GM04503 (cell line): ENCODE data around the gene TAPT1.

Experiments used
- DNase-seq: peaks from one replicate; pipeline ENCODE4 v3.0.0-alpha.2; 2012; ENCODE audit warnings: low read depth

TAPT1 gene, protein sequence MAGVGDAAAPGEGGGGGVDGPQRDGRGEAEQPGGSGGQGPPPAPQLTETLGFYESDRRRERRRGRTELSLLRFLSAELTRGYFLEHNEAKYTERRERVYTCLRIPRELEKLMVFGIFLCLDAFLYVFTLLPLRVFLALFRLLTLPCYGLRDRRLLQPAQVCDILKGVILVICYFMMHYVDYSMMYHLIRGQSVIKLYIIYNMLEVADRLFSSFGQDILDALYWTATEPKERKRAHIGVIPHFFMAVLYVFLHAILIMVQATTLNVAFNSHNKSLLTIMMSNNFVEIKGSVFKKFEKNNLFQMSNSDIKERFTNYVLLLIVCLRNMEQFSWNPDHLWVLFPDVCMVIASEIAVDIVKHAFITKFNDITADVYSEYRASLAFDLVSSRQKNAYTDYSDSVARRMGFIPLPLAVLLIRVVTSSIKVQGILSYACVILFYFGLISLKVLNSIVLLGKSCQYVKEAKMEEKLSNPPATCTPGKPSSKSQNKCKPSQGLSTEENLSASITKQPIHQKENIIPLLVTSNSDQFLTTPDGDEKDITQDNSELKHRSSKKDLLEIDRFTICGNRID

DNA sequence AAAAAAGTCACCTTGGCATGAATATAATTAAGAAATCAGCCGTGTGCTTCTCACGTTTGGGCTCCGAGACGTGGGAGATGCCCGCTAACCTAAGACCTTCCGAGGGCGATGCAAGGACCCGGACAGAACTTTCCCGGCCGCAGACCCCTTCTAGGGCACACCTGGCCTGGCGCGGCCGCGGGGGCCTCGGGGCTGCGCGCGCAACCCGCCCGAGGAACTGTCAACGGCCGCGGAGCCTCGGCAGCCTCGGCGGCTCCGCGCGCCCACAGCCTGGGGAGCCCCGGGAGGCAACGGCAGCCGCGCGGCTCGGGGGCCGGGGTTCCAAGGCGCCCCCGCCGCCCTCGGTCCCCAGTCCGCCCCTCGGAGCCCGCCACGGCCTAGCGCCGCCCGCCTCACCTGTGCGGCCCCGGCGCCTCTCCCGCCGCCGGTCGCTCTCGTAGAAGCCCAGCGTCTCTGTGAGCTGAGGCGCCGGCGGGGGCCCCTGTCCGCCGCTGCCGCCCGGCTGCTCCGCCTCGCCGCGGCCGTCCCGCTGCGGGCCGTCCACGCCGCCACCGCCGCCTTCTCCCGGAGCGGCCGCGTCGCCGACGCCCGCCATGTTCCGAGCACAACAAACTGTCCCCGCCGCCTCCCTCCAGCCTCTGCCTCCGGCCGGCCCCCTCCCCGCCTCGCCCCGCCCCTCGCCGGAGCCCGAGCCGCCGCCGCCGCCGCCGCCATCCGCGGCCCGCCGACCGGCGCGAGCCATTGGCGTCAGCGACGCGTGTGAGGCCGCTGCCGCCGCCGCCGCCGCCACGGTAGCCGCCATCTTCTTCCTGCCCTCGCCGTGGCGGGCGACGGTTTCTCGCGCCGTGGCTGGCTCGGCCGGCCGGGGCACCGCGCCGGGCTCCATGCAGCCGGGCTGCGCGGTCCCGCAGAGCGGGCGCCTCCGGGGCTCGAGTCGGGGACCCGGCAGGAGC lies at the start of gene TAPT1:
TAPT1 (minus strand) TSS at position 609 of the 953 bp plus-strand sequence; CDS start at position 595, 14 bp downstream.
- DNase-seq, result no peak

DNA sequence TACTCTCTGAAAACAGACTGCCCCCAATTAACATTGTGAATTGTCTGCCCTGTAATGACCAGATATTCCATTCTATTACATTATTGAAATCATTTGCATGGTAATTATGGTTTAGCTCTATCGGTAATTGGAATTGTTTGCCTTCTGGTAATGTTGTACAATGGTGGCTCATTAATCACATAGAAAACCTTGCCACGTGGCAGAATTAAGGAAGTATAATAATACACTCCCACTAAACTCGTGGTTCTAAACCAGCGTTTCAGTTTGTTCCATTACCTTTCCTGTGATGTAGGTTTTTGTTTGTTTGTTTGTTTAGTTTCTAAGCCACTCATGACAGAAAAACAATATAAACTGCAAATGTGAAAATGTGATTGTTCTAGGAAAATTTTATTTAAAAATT lies 45.1 kb upstream of the TAPT1 start:
- DNase-seq, result no peak

DNA sequence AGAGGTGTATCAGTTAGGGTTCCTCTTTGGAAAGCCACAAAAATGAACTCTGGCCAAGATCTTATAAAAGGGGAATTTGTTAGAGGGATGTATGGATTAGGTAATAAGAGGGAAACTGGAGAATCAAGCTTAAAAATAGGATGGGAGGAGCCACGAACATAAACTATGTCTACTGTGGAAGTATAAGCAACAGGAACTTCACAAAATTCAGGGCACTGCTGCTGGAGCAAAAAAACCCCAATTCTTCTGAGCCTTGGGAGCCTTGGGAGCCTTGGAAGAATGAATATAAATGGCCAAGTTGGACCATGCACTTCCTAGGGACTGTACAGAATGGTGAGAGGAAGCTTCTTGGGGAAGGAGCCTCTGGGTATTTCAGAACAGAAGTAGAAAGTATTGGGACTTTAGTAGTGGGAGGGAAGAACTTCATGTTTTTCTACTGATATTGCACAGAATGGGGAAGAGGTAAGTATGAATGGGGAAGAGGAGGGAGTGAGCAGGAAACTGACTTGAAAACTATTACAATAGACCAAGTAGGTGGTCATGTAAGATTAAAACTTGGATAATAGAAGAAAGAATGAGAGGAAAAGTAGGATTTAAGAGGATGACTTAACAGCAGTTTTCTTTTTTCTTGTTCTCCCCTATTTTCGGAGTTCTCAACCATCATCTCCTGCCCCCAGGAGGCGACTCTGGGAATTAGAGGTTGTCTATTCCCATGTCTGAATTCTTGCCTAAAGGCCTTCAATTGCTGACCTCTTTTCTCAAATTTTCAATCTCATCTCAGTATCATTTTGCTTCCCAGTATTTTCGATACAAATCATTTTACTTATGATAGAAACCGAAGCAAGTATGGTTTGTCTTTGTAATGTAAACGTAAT lies 44.4 kb upstream of the TAPT1 start:
- no peak for DNase-seq

DNA sequence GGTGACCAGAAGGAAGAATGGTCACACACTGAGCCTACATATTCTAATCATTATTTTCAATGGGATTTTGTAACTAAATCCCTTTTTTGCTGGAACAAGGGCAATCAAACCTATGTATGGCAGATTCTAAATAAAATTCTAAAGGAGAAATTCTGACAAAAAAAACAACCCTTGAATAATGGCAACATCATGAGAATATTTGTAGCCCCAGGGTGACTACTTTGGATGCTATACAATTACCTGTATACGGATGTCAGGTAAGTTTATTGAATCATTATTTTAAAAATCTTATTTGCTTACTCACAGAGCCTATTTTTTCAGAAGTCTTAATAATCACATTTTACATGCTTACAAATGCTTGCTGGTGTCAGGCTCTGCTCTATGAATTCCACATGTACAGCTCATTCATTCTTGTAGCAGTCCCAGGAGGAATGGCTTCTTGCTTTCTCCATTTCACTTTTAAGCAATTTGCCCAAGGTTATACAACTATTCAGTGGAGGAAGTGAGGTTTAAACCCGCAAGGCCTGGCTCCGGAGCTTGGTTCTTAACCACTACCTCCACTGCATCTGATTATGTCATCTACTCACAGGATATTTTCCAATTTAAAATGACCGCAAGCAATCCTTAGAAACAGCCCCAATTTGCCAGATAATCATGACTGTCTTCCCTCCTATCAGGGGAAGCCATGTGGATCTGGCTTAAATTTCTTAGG lies 43.6 kb upstream of the TAPT1 start:
- peak; percentile 97 for DNase-seq

DNA sequence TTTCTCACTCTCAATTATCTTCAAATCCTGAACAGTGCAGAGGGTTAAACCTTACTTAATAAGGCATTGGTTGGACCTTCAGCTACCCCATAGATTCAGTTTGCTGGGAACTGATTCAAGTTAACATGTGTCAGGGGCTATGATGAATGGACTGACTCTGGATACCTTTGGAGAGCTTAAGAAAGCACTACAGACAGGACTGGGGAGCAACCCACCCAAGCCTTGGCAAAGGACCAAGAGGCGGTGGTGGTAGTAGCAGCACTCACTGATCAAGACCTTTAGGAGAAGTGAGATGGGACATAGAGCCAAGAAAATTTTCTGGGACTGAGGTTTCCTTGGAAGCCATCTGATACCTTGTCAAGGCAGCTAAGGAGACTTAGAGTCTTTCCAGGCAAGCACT lies 43.0 kb upstream of the TAPT1 start:
- DNase-seq, result no peak

DNA sequence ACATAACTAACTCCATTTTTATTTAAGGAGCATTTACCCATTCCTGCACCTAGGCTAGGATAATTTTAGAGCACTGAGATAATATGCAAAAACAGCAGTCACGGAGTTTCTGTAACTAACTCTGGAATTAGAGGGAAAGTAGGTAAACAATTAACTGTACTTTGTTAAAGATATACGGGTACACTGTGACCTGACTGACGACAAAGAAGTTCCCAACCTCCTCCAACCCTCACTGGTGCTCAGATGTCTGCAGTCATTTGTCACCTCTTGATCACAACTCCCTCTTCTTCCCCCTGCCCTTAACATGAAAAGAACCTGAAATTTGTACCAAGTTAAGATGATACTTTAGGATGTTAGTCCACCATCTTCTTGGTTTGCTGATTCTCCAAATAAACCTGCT lies 42.0 kb upstream of the TAPT1 start:
- DNase-seq, result no peak

DNA sequence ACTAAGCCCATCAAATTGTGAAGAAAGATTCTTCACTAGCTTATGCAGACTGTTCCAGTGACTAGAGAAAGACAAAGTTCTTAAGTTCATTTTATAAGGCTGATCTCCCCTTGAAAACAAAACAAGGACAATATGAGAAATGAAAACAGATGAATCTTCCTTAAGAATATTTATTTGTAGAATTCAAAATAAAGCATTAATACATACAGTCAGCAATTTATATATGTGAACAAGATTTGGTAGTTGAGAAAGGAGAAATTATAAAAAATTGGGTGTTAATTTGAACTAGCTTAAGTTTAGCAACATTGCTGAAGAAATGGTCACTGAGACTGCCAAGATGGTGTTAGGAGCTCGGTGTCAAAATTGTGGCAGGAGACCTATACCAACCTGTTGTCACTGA lies 41.4 kb upstream of the TAPT1 start:
- no peak for DNase-seq

DNA sequence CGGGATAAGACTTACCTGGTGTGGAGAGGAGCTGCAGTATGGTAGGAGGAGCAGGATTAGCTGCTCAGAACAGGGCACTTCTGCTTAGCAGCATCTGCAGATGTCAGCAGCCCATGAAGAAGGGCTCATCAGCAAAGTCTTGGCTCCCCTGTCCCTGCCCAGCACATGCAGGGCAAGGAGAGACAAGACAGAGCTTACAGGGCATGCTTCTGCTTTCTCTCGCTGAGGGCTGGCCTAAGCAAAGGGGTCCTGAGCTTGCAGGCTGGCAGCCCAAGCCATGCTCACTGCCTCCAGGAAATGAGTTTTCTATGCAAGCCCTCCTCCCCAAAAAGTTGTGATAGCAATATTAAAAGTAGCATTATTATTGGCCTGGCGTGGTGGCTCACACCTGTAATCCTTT lies 39.5 kb upstream of the TAPT1 start:
- no peak for DNase-seq

DNA sequence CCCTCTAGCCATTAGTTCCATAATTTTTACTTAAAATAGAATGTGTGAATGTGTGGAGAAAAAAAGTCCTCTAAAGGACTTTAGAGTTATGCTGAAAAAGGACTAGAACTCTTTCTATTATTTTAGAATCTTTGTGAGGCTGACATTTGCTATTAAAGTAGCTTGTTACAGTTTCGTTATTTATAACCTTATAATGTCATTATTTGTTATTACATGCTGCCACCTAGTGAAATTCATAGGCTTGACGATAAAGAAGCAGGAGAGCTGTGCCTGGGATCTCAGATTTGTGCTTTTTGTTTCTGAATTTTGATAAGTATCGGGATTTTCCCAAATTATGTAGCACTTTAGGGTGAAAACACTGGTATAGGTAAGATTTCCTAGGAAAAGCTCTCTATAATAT lies 38.5 kb upstream of the TAPT1 start:
- no peak for DNase-seq

DNA sequence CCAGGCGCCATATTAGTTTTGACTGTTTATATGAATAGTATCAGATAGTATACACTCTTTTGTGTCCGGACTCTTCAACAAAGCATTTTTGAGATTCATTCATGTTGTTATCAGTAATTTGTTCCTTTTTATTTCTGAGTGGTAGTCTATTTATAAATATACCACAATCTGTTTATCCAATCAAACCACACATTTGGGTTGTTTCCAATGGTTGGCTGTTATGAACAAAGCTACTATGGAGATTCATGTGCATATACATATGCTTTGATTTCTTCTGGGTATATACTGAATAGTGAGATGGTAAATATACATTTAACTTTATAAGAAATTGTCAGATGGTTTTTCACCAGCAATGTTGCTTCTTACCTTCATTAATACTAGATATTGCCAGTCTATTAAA lies 36.8 kb upstream of the TAPT1 start:
- DNase-seq, result no peak

DNA sequence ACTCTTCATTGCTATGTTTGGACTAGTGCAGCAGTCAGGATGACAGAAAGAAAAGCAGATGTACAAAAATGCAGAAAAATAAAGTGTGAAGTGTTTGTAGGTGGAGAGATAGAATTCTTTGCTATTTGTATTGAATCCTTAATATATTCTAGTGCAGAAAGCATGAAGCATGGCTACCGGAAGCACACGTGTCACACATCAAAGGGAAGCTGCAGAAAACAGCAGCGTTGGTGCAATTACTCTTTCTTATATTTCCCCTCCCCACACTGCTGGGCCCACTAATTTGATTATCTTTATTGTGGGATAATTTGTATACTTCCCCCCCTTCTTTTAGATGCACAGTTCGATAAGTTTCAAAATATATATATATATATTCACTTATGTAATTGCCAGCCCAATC lies 35.9 kb upstream of the TAPT1 start:
- no peak for DNase-seq

DNA sequence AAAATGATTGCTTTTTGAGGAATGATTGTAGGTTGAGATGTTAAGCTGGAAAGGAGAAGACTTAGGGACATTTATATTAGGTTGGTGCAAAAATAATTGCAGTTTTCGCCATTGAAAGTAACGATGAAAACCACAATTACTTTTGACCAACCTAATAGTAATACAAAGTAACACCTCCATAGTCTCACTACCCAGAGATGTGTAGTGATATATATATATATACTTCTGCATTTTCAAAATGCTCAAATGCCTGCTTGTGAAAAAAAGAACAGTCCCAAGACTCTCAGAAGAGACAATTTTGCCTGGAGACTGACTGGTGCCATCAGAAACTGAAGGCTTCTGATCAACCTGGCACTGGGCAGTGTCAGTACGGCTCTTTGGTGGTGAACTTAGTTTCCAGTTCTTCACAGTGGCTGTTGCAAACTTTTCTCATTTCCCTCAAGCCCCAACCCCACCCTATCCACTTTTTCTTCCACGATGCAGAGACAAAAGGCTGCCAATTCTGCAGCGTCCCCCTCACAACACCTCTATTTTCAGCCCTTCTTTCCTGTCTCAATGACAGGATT lies 35.1 kb upstream of the TAPT1 start:
- no peak for DNase-seq

DNA sequence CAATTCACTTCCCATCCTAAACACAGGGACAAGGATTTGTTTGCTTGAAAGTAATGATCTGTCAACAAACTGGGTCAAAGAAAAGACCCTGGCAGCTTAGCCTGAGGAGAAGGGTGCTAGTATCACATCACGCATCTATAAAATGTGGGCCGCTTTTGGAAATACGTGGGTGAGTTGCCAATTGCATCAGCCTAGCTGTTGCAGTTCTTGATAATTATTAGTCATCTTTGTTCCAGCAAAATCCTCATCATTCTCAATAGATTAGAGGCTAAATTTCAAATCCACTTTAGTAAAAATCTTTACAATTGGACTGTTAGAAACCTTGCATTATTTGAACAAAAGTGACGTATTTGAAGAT lies 33.6 kb upstream of the TAPT1 start:
- DNase-seq, result no peak

DNA sequence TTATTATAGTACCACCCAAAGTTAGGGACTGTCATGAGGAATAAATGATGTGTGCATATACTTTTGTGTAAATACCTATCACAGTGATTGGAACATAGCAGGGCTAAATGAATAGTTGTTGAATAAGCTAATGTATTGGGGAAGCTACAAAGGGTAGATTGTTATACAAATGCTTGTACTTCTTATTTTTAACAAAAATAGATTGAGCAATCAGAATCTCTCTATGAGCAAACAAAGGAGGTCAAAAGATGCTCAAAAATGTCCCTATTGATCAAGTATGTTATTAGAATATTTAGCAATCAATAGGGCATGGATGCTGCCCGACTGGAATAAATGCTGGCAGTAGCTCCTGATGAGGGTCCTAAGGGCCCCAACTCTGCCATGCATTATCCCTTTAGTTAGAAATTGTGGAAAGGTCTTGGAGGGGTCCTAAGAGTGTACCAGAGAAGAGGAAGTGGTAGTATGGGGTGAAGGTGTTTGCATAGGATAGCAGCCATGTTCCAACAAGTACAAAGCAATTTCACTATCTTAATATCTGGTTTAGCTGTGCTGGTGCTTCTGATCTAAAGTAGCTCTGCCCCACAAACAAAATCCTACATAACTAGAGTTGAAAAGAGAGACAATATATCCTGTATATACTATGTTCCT lies 33.1 kb upstream of the TAPT1 start:
- no peak for DNase-seq

DNA sequence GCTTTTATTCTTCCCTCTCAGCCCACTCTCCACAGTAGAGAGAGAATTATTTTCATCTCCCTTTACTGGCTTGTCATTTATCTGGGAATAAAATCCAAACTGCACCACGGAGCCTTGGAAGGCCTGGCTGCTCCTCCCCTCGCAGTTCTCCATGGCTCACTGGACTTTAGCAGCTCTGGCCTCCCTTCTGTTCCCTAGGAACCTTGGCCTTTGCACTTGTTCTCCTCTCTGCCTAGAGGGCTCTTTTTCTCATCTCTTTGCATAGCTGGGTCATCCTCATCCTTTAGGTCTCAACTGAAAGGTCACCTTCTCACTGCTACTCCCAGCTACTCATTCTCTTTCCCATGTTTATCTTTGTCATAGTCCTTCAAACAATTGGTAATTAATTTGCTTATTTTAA lies 31.3 kb upstream of the TAPT1 start:
- DNase-seq, result no peak

DNA sequence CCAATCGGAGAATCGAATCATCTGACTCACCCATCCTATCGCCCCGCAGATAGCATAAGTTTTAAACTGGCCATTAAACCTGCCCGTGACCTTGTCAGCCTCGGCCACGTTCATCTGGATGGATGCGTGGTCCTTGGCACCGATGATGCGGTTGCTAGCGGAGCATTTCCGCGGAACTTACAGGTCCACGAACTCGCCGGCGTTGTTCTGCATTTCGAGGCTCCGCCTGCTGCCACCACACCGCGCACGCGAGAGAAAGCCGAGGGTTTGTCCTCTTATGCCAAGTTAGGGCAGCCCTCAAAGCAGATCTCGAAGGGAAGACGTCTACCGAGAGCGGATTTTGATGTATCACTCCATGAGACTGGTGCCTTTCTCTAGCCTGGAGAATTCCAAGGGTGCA lies 30.1 kb upstream of the TAPT1 start:
- DNase-seq, result no peak

DNA sequence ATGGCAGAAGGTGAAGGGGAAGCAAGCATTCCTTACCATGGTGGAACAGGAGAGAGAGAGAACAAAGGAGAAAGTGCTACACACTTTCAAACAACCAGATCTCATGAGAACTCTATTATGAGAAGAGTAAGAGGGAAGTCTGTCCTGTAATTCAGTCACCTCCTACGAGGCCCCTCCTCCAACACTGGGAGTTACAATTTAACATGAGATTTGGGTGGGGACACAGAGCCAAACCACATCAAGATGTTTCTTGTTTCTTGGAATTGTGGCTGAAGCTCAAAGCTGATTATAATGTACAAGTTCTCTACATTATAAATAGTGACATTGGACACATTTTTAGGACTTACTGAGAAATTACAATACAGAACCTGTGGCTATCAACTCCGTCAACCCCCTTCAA lies 29.5 kb upstream of the TAPT1 start:
- no peak for DNase-seq

DNA sequence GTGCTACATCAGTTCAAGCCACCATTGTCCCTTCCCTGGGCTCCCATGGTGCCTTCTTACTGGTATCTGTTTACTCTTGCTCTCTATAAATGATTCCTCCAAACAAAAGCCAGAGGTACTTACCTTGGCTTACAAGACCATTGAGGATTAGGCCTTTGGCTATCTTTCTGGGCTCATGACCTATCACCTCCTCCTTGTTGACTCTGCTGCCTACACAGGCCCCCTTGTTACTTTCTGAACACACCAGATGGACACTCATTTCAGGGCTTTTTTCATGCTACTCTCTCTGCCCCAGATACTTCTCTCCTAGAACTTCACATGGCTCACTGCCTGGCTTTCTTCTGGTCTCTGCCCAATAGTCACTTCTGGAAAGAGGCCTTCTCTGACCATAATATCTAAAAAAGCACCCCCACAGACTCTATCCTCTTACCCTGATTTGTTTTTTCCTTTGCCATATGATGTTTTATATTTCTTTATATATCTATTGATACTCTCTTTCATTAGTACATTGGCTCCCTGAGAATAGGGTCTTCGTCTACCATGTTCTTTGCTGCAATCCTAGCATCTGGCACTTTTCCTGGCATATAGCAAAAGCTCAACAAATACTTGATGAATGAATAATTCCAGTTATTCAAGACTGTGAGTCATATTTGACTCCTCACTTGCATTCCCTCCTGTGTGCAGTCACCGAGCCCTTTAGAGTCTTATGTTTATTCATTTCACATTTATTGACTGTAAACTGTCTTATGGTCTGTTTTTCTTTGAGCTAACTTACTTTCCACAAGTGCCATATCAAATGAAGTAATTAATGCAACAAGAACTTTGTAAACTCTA lies 27.1 kb upstream of the TAPT1 start:
- peak; percentile 61 for DNase-seq

DNA sequence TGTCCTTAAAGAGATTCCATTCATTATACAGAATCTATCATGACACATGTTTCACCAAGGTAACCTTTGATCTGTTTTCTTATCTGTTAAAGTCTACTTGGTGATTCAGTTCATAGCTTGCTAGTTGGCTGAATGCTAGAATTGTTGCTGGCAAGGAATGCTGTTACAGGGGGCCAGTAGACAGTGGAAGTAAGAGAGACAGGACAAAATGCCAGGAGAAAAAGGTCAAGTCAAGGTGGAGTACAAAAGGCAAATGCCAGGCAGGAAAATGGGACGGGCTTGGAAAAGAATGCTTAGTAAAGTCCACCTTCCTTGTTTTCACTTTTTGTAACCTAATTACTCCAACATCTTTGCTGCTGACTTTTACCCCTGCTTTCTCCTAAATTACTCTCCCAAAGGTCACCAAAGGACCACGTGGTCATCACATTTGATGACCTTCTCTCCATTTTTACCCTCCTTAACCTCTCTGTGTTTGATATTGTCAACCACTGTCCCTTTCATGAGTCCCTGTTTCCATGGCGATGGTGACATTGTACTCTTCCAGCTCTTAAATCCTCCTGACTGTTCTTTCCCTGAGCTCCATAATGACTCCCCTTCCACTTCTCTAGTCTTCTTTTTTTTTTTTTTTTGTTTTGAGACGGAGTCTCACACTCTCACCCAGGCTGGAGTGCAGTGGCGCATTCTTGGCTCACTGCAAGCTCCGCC lies 24.5 kb upstream of the TAPT1 start:
- no peak for DNase-seq
